CD1c-positive myeloid dendritic cell (primary cell): Measurements from ENCODE around the gene HAUS7.

Source experiments
- DNase-seq: peaks from one replicate; pipeline ENCODE4 v3.0.0-alpha.2; 2016; ENCODE audit errors: extremely low spot score

HAUS7 gene

GRCh38 chrX:153477364-153477857 is 7.0 kb upstream of the HAUS7 start:
- no peak for DNase-seq

DNA sequence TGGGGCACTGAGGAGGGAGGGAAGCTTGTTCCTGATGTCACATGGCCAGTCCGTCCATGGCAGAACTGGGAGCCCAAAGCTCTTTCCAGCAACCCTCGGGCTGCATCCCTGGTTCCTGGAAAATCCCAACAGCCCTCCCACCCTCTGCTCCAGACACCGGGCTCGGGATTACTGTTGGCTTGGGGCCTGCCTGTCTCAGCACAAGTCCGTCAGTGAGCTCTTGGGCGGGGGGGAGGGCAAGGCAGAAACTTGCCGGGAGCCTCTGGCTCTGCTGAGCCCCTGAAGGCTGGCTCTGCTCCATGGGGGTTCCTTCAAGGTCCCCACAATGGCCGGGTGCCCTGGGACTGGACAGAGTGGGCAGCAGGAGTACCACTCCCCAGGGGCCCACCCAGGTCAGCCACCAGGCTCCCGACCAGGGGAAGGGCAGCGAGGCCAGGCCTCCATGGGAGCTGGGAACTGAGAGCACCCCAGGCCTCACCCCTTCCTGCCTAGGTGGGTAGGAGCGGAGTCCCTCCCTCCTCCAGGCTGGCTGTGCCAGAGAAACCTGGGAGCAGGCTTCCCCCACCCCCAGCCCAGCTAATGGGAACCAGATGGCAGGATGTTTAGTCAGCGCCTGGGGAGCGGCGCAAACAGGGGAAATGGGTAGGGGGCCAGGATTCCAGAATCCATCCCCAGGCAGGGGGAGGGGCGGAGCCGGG is 6.4 kb upstream of the HAUS7 start:
- DNase-seq = no peak

- DNase-seq = no peak
Measured at GRCh38 chrX:153475751-153476281, 5.4 kb upstream of the HAUS7 start.

- no peak for DNase-seq
Measured at GRCh38 chrX:153475271-153475670, 4.9 kb upstream of the HAUS7 start.

DNA sequence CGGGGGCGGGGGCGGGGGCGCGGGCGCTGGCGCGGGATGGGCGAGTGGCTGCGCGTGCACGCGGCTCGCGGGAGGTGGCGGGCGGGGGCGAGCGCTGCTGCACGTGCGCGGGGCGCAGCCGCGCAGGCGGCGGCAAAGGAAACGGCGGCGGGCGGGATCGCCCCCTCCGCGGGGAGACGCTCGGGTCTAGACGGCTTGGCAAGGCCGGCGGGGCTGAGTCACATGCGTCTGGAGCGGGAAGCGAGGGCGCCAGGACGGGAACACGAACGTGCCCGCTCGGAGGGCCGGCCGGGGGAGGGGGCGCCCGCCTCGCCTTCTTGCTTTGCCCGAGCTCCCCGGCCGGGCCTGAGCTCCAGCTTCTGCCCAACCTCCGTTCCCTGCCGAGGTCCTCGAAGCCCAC is 4.3 kb upstream of the HAUS7 start:
- peak; percentile 45 for DNase-seq

DNA sequence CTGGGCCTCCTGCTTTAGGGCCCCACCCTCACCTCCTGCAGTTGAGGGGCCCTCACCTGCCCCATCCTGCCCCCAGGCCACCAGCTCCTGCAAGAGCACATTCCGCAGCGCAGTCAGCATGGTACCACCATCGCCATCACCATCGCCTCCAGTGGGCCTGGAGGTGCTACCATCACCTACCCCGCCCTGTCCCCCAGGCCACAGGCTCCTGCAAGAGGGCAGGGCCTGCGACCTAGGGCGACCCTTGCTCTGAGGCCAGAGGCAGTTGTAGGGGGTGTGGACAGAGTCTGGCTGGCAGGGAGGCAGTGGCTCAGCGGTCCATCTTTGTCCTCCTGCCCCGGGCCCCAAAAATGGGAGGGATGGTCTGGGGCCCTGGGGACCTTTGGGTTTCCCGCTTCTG is 3.9 kb upstream of the HAUS7 start:
- no peak for DNase-seq

- no peak for DNase-seq
Measured at GRCh38 chrX:153473126-153473525, 2.8 kb upstream of the HAUS7 start.

- DNase-seq = no peak
Measured at GRCh38 chrX:153471663-153472280, 1.4 kb upstream of the HAUS7 start.

GRCh38 chrX:153469811-153470410 is 465 bp downstream of the HAUS7 start:
- DNase-seq = peak; percentile 1

- no peak for DNase-seq
Measured at GRCh38 chrX:153468008-153468580, 2.3 kb downstream of the HAUS7 start.

GRCh38 chrX:153465691-153466380 is 4.5 kb downstream of the HAUS7 start:
- no peak for DNase-seq

GRCh38 chrX:153464116-153464515 is 6.3 kb downstream of the HAUS7 start:
- DNase-seq = no peak

- DNase-seq = no peak
Measured at GRCh38 chrX:153463556-153463955, 6.8 kb downstream of the HAUS7 start.

DNA sequence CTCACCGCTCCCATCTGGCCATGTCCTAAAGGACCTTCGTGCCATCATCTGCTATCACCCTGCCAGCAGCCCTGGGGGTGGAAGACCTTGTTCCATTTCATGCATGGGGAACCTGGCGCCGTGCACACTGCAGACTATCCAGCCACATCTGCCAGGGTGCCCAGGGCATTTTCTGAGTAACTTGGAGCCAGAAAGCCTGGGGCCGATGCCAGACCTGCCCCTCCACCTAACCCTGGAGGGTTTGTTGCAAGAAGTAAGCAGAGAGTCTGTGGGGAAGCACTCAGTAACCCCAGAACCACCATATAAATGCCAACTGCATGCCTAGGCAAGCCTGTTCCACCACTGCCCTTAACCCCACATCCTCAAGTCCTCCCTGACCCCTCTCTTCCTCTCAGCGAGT is 7.3 kb downstream of the HAUS7 start:
- DNase-seq = no peak

- no peak for DNase-seq
Measured at GRCh38 chrX:153462291-153462690, 8.1 kb downstream of the HAUS7 start.

GRCh38 chrX:153460826-153461225 is 9.6 kb downstream of the HAUS7 start:
- peak; percentile 41 for DNase-seq

GRCh38 chrX:153459986-153460385 is 10.4 kb downstream of the HAUS7 start:
- no peak for DNase-seq

DNA sequence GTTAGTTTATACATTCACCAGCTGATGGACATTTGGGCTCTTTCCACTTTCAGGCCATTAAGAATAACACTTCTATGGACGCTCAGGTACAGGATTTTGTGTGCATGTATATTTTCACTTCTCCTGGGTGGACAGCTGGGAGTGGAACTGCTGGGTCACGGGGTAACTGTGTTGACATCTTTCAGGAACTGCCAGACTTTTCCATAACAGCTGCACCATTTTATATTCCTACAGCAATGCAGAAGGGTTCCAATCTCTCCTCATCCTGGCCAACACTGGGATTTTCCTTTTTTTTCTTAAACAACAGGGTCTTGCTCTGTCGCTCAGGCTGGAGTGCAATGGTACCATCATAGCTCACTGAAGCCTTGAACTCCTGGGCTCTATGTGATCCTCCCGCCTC is 11.9 kb downstream of the HAUS7 start:
- no peak for DNase-seq

DNA sequence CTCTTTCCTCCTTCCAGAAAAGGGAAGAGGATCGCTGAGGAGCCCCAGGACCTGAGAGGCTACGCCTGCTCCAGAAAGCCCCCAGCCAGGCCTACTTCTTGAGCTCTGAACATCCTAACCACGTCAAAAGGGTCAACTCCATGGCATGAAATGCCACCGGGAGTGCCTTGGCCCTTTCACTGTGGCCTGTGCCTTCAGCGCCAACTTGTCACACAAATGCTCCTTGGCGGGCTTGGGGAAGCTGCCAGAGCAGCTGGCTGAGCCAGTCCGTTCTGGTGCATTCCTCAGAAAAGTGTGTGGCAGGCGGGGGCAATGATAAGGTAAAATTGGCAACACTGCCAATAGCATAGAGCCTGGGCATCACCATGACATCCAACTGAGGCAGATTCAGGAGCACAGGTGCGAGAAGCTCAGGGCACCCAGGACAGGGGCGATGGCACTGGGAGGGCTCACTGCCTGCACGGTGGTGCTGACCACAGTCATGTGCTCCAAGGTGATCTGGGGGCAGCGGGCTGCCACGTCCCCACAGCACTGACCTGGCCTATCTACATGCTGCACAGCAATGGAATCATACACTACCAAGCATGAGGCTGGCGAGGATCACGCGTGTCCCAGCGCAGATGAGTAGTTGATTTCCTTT is 12.4 kb downstream of the HAUS7 start:
- DNase-seq = no peak

DNA sequence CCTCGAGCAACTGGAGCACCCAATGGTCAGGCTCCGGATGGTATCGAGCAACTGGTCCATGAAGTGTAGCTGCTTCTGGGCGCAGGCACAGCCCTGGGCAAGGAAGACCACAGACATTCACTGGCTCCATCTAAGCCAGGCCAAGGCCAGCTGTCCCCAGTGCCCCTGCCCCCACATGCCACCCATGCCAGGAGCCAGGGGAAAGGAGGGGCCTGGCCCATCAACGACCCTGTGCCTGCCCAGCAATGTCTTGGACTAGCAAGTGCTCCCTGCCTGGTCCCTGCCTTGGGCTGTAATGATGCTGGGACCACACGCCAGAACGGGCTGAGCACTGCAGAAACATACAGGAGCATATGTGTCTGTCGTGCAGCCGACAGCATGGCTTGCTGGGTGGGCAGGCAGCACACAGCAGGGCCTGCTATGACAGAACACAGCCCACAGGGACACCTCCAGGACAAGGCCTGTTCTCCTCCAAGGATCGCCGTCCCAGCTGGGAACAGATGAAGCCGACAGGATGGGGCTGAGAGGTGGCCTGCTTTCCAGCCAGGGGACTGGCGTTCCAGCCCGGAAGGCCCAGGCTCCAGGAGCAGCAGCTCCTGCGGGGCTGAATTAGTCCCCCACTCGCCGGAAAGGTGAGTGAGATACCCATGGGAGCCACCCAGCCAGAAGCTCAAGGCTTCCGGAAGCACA is 13.1 kb downstream of the HAUS7 start:
- DNase-seq = no peak

GRCh38 chrX:153456704-153457103 is 13.7 kb downstream of the HAUS7 start:
- DNase-seq = no peak
